ENCODE measurements around the gene PDE5A.
"Not testable (repeated sequence)": the region's sequence is repeated elsewhere in the genome, so short reads cannot be mapped to it uniquely, and the experiment has no call there.

The PDE5A gene

GRCh38 chr4:119648398-119648797, 19.8 kb upstream of the PDE5A start:
- TF ChIP-seq CTCF (IDR thresholded peaks at IDR 0.05; ENCODE audit: extremely low read depth, insufficient read depth, missing control alignments) = no peak
- in situ Hi-C loops (cut with MboI; ENCODE audit: low pct_unique_long_range_greater_than_20kb, low sequenced_read_pairs, unreplicated experiment) = no loop called here
- DNase-seq (ENCODE audit: low spot score) = no peak

- in situ Hi-C loops (cut with MboI; ENCODE audit: low pct_unique_long_range_greater_than_20kb, low sequenced_read_pairs, unreplicated experiment) = no loop called here
- no peak for DNase-seq (ENCODE audit: low spot score)
- TF ChIP-seq CTCF (IDR thresholded peaks at IDR 0.05; ENCODE audit: extremely low read depth, insufficient read depth, missing control alignments) = no peak
Measured at GRCh38 chr4:119647558-119647957, 19.0 kb upstream of the PDE5A start.

- no peak for TF ChIP-seq CTCF (IDR thresholded peaks at IDR 0.05; ENCODE audit: extremely low read depth, insufficient read depth, missing control alignments)
- DNase-seq (ENCODE audit: low spot score) = no peak
- in situ Hi-C loops (cut with MboI; ENCODE audit: low pct_unique_long_range_greater_than_20kb, low sequenced_read_pairs, unreplicated experiment) = no loop called here
Measured at GRCh38 chr4:119646347-119647071, 17.9 kb upstream of the PDE5A start.

- DNase-seq (ENCODE audit: low spot score) = no peak
- in situ Hi-C loops (cut with MboI; ENCODE audit: low pct_unique_long_range_greater_than_20kb, low sequenced_read_pairs, unreplicated experiment) = no loop called here
Measured at GRCh38 chr4:119643306-119644042, 14.9 kb upstream of the PDE5A start.

GRCh38 chr4:119641765-119642164, 13.2 kb upstream of the PDE5A start:
- TF ChIP-seq CTCF (IDR thresholded peaks at IDR 0.05; ENCODE audit: extremely low read depth, insufficient read depth, missing control alignments) = no peak
- in situ Hi-C loops (cut with MboI; ENCODE audit: low pct_unique_long_range_greater_than_20kb, low sequenced_read_pairs, unreplicated experiment) = no loop called here
- no peak for DNase-seq (ENCODE audit: low spot score)

More at GRCh38 chr4:119643306-119644042, 14.9 kb upstream of the PDE5A start:
- TF ChIP-seq CTCF (IDR thresholded peaks at IDR 0.05; ENCODE audit: extremely low read depth, insufficient read depth, missing control alignments) = no peak

GRCh38 chr4:119638359-119638758, 9.8 kb upstream of the PDE5A start:
- DNase-seq (ENCODE audit: low spot score) = no peak
- TF ChIP-seq CTCF (IDR thresholded peaks at IDR 0.05; ENCODE audit: extremely low read depth, insufficient read depth, missing control alignments) = no peak
- in situ Hi-C loops (cut with MboI; ENCODE audit: low pct_unique_long_range_greater_than_20kb, low sequenced_read_pairs, unreplicated experiment) = no loop called here

- in situ Hi-C loops (cut with MboI; ENCODE audit: low pct_unique_long_range_greater_than_20kb, low sequenced_read_pairs, unreplicated experiment); DNase-seq (ENCODE audit: low spot score): not testable (repeated sequence)
Measured at GRCh38 chr4:119636851-119637250, 8.2 kb upstream of the PDE5A start.

All from GM13977 (cell line).